ENCODE measurements around the gene CLCN6. TPM values are rescaled to one million over a fixed set of nuclear protein-coding genes. Genes with fewer than 3 reads are reported as not detected.
A peak's percentile ranks its signal among the peaks of the same experiment; 100 is the strongest.

The CLCN6 gene
- total and polyA plus RNA-seq, 2 donors (not counting 1 experiment from before 2014, with no cell fraction given): 15.3 to 19.3 TPM

- Histone ChIP-seq H3K27ac (ENCODE audit: insufficient read depth, low read length) (no peak overlapping the region), H3K9me3 (ENCODE audit: control insufficient read depth, insufficient read depth, low read depth, low read length) (no peaks in the 10 kb centered on the region), H3K79me2 (ENCODE audit: control insufficient read depth, insufficient read depth, low read length) (peaks cover 24% of the 10 kb centered on the region), H3K36me3 (ENCODE audit: control insufficient read depth, insufficient read depth, low read length) (peaks cover 21% of the 10 kb centered on the region), H3K27me3 (ENCODE audit: control insufficient read depth, insufficient read depth, low read length) (no peaks in the 10 kb centered on the region), H3K4me3 (replicated peaks in 1 of 4; ENCODE audit: control extremely low read depth in 1 of 4, insufficient read depth in 1 of 4, low read depth in 3 of 4, low read length in 4 of 4) (no peak overlapping the region), H3K4me2 (ENCODE audit: extremely low read depth, insufficient read depth, low read length) (no peak overlapping the region), H2AFZ (ENCODE audit: low read length) (no peak overlapping the region), H4K20me1 (ENCODE audit: control insufficient read depth, extremely low read depth, insufficient read depth, low read length) (no peaks in the 10 kb centered on the region), H3K4me1 (ENCODE audit: control insufficient read depth, extremely low read depth, insufficient read depth, low read length) (peaks cover 19% of the 10 kb centered on the region), H3K9ac (ENCODE audit: insufficient read depth, low read length) (no peak overlapping the region)
- TF ChIP-seq, protein P1, sequence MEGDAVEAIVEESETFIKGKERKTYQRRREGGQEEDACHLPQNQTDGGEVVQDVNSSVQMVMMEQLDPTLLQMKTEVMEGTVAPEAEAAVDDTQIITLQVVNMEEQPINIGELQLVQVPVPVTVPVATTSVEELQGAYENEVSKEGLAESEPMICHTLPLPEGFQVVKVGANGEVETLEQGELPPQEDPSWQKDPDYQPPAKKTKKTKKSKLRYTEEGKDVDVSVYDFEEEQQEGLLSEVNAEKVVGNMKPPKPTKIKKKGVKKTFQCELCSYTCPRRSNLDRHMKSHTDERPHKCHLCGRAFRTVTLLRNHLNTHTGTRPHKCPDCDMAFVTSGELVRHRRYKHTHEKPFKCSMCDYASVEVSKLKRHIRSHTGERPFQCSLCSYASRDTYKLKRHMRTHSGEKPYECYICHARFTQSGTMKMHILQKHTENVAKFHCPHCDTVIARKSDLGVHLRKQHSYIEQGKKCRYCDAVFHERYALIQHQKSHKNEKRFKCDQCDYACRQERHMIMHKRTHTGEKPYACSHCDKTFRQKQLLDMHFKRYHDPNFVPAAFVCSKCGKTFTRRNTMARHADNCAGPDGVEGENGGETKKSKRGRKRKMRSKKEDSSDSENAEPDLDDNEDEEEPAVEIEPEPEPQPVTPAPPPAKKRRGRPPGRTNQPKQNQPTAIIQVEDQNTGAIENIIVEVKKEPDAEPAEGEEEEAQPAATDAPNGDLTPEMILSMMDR (conservative IDR thresholded peaks at IDR 0.05 in 1 of 2, IDR thresholded peaks at IDR 0.05 in 1 of 2; ENCODE audit: low read depth in 1 of 2, low read length in 2 of 2): no peak
- TF ChIP-seq EZH2 (IDR thresholded peaks at IDR 0.05; ENCODE audit: low read length, missing control alignments): no peak
- no peak for DNase-seq (ENCODE audit: low read depth in 2 of 2)
Measured at GRCh38 chr1:11799896-11800295, 6.1 kb upstream of the CLCN6 start.

DNA sequence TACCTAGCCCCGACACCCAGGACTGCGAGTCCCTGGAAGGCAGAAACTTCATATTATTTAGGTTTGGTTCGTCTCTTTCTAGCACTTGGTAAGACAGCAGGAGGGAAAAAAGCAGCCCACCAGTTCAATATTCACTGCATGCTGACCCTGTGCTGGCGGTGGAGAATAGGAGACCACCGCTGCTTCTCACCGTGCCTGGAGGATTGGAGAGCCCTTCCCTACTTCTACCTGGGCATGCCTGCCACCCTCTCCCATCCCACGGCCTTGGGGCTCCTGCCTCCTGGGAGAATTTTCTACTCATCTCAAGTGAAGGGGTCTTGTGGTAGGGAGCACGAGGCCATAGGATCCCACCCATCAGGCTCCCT is 5.6 kb upstream of the CLCN6 start:
- Histone ChIP-seq H4K20me1 (ENCODE audit: control insufficient read depth, extremely low read depth, insufficient read depth, low read length) (no peaks in the 10 kb centered on the region), H3K4me3 (replicated peaks in 1 of 4; ENCODE audit: control extremely low read depth in 1 of 4, insufficient read depth in 1 of 4, low read depth in 3 of 4, low read length in 4 of 4) (no peak overlapping the region), H3K4me2 (ENCODE audit: extremely low read depth, insufficient read depth, low read length) (no peak overlapping the region), H3K9me3 (ENCODE audit: control insufficient read depth, insufficient read depth, low read depth, low read length) (no peaks in the 10 kb centered on the region), H3K4me1 (ENCODE audit: control insufficient read depth, extremely low read depth, insufficient read depth, low read length) (peaks cover 18% of the 10 kb centered on the region), H3K9ac (ENCODE audit: insufficient read depth, low read length) (no peak overlapping the region), H3K27ac (ENCODE audit: insufficient read depth, low read length) (no peak overlapping the region), H3K79me2 (ENCODE audit: control insufficient read depth, insufficient read depth, low read length) (peaks cover 24% of the 10 kb centered on the region), H2AFZ (ENCODE audit: low read length) (no peak overlapping the region), H3K36me3 (ENCODE audit: control insufficient read depth, insufficient read depth, low read length) (peaks cover 17% of the 10 kb centered on the region), H3K27me3 (ENCODE audit: control insufficient read depth, insufficient read depth, low read length) (no peaks in the 10 kb centered on the region)
- no peak for DNase-seq (ENCODE audit: low read depth in 2 of 2)
- no peak for TF ChIP-seq EZH2 (IDR thresholded peaks at IDR 0.05; ENCODE audit: low read length, missing control alignments)
- TF ChIP-seq, protein P1 (conservative IDR thresholded peaks at IDR 0.05 in 1 of 2, IDR thresholded peaks at IDR 0.05 in 1 of 2; ENCODE audit: low read depth in 1 of 2, low read length in 2 of 2): no peak

- Histone ChIP-seq H3K4me2 (ENCODE audit: extremely low read depth, insufficient read depth, low read length) (no peak overlapping the region), H3K9ac (ENCODE audit: insufficient read depth, low read length) (no peak overlapping the region), H3K36me3 (ENCODE audit: control insufficient read depth, insufficient read depth, low read length) (peaks cover 15% of the 10 kb centered on the region), H3K79me2 (ENCODE audit: control insufficient read depth, insufficient read depth, low read length) (peaks cover 24% of the 10 kb centered on the region), H3K27ac (ENCODE audit: insufficient read depth, low read length) (no peak overlapping the region), H4K20me1 (ENCODE audit: control insufficient read depth, extremely low read depth, insufficient read depth, low read length) (no peaks in the 10 kb centered on the region), H3K27me3 (ENCODE audit: control insufficient read depth, insufficient read depth, low read length) (no peaks in the 10 kb centered on the region), H3K4me3 (replicated peaks in 1 of 4; ENCODE audit: control extremely low read depth in 1 of 4, insufficient read depth in 1 of 4, low read depth in 3 of 4, low read length in 4 of 4) (peak overlapping the region in 2 of 4 experiments; percentile 87 to 98), H3K9me3 (ENCODE audit: control insufficient read depth, insufficient read depth, low read depth, low read length) (no peaks in the 10 kb centered on the region), H2AFZ (ENCODE audit: low read length) (no peak overlapping the region), H3K4me1 (ENCODE audit: control insufficient read depth, extremely low read depth, insufficient read depth, low read length) (peaks cover 18% of the 10 kb centered on the region)
- TF ChIP-seq, protein P1 (conservative IDR thresholded peaks at IDR 0.05 in 1 of 2, IDR thresholded peaks at IDR 0.05 in 1 of 2; ENCODE audit: low read depth in 1 of 2, low read length in 2 of 2): no peak
- no peak for TF ChIP-seq EZH2 (IDR thresholded peaks at IDR 0.05; ENCODE audit: low read length, missing control alignments)
- no peak for DNase-seq (ENCODE audit: low read depth in 2 of 2)
Measured at GRCh38 chr1:11800756-11801433, 5.1 kb upstream of the CLCN6 start.

All from fibroblast of lung (primary cell).